Measurements from ENCODE around the gene SLC5A5.

The SLC5A5 gene

DNA sequence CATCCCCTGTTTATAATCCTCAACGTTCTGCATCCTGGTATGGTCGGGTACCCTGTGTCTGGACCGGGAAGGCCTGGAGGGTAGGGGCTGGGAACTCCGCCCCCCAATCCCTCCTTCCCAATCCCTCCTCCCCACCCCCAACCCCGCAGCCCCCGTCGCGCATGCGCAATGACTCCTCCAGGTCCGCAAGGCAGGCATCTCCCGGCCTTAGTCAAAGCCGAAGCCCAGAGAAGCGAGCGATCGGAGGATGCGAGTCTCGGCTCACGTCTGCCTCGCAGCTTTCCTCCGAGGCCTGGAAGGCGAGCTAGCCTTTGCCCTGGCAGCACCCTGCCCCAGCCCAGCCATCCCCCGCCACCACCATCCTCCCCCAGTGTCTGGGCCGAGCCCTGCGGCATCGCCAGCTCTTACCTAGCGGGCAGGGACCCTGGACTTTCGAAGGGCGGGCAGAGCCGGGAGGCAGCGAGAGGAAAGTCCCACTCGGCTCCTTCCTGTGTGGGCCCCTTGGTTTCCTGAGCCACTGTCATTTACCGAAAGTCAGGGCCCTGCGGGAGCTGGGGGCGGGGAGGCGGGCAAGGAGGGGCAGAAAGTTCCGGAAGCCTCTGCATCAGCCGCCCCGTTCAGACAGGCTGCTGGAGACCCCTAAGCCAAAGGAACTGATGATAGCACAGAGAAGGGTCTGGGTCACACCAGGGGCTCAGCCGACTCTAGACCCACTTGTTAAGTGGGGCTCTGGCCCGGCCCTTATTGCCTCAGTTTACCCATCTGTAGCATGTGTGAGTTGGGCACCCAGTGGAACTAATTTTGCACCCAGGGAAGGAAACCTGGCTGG lies 24.0 kb upstream of the SLC5A5 start, which contains the start of gene JAK3:
JAK3 (minus strand) TSS at position 445 of the 829 bp plus-strand sequence. CDS start 3,565 bp downstream, outside the sequence.
- DNase-seq, result no peak

DNA sequence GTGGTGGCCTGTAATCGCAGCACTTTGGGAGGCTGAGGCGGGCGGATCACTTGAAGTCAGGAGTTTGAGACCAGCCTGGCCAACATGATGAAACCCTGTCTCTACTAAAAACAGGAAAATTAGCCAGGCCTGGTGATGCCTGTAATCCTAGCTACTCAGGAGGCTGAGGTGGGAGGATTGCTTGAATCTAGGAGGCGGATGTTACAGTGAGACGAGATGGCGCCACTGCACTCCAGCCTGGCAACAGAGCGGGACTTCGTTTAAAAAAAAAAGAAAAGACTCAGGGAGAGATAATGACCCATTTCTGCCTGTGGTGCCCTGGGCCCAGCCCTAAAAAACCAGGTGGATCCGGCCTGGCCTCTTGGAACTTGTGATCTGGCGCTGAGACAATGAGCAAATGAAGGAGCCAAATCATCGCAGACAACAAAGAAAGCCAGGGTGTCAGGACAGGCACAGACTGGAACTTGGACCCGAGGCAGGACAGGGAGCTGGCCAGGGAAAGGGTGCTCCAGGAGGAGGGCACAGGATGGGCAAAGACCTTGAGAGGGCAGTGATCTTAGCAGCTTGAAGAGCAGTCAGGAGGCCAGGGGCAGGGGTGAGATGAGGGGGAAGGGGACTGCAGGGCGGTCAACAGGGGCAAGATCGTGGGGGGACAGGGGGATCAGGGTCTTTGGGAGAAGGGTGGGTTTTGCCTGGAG lies 23.0 kb upstream of the SLC5A5 start:
- DNase-seq, result no peak

GRCh38 chr19:17854061-17854460 lies 17.7 kb upstream of the SLC5A5 start:
- no peak for DNase-seq

- DNase-seq, result peak; percentile 59
Measured at GRCh38 chr19:17855280-17856152, 16.2 kb upstream of the SLC5A5 start.

DNA sequence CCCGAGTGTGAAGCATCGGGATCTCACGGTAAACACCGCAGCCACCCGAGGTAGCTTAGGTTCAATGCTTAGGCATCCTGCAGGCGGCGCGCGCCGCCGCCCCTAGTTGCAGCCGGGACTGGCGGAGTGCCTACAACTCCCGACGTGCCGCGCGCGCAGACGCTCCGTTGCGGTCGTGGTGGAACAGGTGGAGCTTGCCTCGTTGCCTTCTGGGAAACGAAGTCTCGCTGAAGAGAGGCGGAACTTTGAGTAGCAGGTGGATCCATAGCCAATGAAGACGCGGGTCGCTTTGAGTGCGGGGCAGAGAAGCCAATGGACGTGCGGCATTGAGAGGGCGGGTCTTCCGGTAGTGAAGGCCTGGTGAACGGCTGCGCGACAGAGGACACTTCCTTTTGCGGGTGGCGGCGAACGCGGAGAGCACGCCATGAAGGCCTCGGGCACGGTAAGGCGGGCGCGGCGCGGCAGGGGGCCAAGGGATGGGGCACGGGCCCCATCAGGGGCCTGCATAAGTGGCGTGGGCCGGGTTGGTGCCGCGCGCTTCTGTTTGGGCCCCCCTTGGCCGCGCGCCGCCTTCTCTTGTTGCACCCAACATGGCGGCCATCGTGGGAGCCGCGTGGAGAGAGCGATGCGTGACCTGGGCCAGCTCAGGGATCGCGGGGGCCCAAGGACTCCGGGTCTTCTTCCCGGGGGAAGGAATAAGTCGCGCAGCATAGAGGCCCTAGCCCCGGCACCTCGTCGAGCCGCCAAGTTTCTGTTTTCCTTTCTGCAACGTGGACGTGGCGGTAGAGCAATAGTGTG lies 12.0 kb upstream of the SLC5A5 start, which contains the start of gene RPL18A:
RPL18A (plus strand) TSS at position 378 of the 798 bp plus-strand sequence; CDS start at position 425, 47 bp downstream.
- peak; percentile 97 for DNase-seq

- DNase-seq, result no peak
Measured at GRCh38 chr19:17860331-17860992, 11.3 kb upstream of the SLC5A5 start.

GRCh38 chr19:17860993-17861360 lies 10.8 kb upstream of the SLC5A5 start:
- DNase-seq, result no peak

DNA sequence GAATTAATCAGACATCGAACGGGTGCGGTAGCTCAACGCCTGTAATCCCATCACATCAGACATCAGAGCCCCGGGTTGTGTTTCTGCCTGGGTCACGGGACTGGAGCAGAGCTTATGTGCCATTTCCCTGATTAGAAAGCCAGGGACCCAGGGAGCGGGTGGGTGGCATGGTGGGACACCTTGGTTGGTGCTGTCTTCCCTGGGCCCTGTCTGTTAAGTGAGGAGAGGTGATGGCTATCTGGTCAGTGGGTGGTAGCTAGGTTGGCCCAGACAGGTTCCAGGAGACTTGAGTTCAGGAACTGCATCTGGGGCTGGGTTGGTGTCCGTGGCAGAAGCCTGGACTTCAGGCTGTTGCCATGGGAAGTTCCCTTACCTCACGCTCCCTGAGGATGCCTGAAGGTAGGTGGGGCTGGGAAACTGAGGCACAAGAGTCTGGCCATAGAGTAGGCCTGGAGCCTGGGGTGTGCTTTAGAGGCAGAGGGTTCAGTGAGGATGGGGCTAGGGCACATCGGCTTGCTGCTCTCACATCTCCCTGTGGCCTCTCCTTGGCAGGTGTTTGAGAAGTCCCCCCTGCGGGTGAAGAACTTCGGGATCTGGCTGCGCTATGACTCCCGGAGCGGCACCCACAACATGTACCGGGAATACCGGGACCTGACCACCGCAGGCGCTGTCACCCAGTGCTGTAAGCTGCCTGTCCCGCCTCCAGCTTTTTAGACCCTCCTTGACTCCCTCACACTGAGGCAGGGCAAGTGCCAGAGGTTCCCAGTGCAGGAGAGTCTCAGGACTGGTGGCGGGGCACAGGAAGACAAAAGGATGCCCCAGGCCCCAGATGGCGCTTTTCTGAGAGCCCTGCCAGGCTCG lies 10.0 kb upstream of the SLC5A5 start:
- DNase-seq, result no peak

GRCh38 chr19:17862711-17863519 lies 8.8 kb upstream of the SLC5A5 start:
- DNase-seq, result no peak

DNA sequence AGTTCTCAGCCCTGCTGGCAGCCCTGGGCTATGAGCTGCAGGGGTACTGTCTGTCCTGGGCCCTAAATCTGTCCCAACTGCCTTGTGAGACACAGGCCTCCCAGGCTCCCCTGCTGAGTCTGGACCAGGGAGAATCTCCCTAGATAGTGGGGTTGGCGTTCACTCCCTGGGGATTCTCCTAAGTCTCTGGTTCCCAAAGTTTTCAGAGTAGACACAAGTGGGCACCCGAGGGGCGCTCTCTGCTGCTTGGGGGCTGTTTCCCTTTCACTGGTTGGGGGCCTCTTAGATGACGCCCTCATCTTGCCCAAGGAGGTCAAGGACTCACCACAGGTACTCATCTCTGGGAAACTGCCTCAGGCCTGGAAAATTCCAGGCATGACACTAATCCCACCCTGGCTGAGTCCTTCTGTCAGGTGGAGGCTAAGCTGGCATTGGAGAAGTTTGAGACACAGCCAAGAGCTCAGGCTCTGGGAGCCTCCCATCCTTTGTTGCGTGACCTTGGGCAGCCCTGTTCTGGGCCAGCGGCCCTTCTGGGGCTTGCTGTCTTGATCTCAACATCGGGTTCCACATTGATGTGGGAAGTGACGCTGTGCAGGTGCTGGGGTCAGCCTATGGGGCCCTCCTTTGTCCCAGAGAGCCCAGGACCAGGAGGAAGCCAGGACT lies 8.1 kb upstream of the SLC5A5 start:
- no peak for DNase-seq

- no peak for DNase-seq
Measured at GRCh38 chr19:17865364-17866311, 6.1 kb upstream of the SLC5A5 start.

DNA sequence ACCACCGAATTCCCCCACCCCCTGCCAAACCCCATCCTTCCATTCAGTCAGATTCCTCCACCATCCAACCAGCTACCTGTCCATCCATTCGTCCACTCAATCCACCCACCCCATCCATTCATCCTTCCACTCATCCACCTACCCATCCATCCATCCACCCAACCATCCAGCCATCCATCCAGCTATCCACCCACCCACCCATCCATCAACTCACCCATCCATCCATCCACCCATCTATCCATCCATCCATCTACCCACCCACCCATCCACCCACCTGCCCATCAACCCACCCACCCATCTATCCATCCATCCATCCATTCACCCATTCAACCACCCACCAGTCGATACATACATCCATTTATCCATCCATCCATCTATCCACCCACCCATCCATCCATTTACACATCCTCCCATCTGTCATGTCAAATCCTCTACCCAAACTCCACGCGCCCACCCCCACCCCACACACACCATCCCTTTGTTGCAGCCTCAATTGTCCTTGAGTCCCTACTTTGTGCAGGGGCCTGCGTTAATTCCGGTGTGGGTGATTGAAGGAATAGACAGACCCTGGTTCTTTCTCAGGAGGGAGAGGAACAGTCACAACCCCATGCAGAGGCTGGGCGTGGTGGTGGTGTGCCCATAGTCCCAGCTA lies 5.3 kb upstream of the SLC5A5 start:
- no peak for DNase-seq

- DNase-seq, result no peak
Measured at GRCh38 chr19:17866964-17867486, 4.7 kb upstream of the SLC5A5 start.

- DNase-seq, result no peak
Measured at GRCh38 chr19:17868669-17869068, 3.1 kb upstream of the SLC5A5 start.

DNA sequence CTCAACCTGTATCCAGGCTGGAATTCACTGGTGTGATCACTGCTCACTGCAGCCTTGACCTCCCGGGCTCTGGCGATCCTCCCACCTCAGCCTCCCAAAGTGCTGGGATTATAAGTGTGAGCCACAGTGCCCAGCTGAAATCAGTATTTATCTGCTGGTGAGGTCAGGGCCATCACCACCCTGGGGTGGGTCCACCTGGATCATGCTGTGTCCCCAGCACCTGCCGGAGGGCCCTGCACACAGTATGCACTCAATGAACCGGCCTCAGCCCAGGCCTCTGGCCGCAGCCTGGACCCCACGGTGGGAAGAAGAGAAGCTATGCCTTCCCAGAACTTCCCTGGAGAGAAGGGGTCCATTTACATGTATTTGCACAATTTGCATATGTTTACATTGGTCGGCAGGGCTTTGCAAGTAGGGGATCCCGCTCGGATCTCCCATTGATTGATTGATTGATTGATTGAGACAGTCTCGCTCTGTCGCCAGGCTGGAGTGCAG lies 2.6 kb upstream of the SLC5A5 start:
- no peak for DNase-seq

DNA sequence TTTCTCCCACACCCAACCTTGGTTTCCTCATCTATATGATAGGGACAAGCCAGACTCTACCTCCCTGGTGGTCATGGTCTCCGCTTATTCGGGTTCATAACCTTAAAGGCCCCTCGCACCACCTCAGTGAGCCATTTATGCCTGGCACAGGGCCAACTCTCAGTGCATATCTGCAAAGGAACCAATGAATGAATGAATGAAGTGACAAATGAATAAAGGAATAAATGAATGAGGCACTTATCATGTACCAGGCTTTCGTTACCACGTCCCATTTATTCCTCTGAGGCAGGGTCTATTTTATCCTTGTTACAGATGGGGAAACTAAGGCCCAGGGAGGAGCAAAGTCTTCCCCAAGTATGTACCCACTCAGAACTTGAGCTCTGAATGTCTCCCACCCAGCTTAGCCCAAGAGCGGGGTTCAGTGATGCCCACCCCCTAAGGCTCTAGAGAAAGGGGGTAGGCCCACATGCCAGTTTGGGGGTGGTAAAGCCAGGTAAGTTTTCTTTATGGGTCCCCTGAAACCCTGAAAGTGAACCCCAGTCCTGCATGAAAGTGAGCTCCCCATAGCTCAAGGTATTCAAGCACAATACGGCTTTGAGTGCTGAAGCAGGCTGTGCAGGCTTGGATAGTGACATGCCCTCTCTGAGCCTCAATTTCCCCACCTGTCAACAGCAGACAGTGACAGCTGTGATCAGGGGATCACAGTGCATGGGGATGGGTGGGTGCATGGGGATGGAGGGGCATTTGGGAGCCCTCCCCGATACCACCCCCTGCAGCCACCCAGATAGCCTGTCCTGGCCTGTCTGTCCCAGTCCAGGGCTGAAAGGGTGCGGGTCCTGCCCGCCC lies 490 bp upstream of the SLC5A5 start:
- DNase-seq, result no peak

Data from NCI-H2029 treated with DMSO at 0.1 percent for 48 hours (cell line).